HG02588 (cell line): ENCODE data around the gene ADM5.

Source experiments
- ATAC-seq: cut with Tn5 transposase; IDR thresholded peaks from one replicate; pipeline ENCODE4 v1.9.1; 2021; ENCODE audit warnings: mild to moderate bottlenecking, moderate library complexity; ENCODE audit not compliant: unreplicated experiment

Gene ADM5

GRCh38 chr19:49658139-49658517 is 31.3 kb upstream of the ADM5 start:
- ATAC-seq, result no peak

GRCh38 chr19:49658566-49659442 is 30.6 kb upstream of the ADM5 start:
- ATAC-seq, result no peak

- ATAC-seq, result no peak
Observed at GRCh38 chr19:49660338-49660961, 28.9 kb upstream of the ADM5 start.

GRCh38 chr19:49662011-49662410 is 27.4 kb upstream of the ADM5 start:
- ATAC-seq, result no peak

GRCh38 chr19:49663224-49663623 is 26.2 kb upstream of the ADM5 start:
- ATAC-seq, result no peak

GRCh38 chr19:49664171-49665035 is 25.0 kb upstream of the ADM5 start:
- ATAC-seq, result no peak

GRCh38 chr19:49665036-49665350 is 24.4 kb upstream of the ADM5 start:
- ATAC-seq, result no peak

GRCh38 chr19:49665351-49666119 is 23.9 kb upstream of the ADM5 start, which contains the start of the genes BCL2L12 and IRF3:
BCL2L12 (plus strand) TSS chr19:49665933; CDS start chr19:49666693, 760 bp downstream.
IRF3 (minus strand) TSS chr19:49665857; CDS start chr19:49664838, 1,019 bp downstream.
- peak; percentile 78 for ATAC-seq

- peak; percentile 4 for ATAC-seq
Observed at GRCh38 chr19:49666120-49666444, 23.3 kb upstream of the ADM5 start.

- no peak for ATAC-seq
Observed at GRCh38 chr19:49667473-49667872, 21.9 kb upstream of the ADM5 start.

GRCh38 chr19:49669516-49669915 is 19.9 kb upstream of the ADM5 start:
- no peak for ATAC-seq

GRCh38 chr19:49672131-49672919 is 17.1 kb upstream of the ADM5 start:
- ATAC-seq, result no peak

GRCh38 chr19:49676136-49676783 is 13.1 kb upstream of the ADM5 start:
- ATAC-seq, result peak; percentile 19

GRCh38 chr19:49676784-49677230 is 12.6 kb upstream of the ADM5 start:
- ATAC-seq, result peak; percentile 60

- no peak for ATAC-seq
Observed at GRCh38 chr19:49677231-49677900, 12.0 kb upstream of the ADM5 start, which contains the start of gene PRMT1. PRMT1 (plus strand) TSS chr19:49677271; CDS start chr19:49677281, 10 bp downstream.

GRCh38 chr19:49677901-49678674 is 11.3 kb upstream of the ADM5 start:
- ATAC-seq, result no peak

- no peak for ATAC-seq
Observed at GRCh38 chr19:49678985-49679770, 10.2 kb upstream of the ADM5 start.
